HEK293 (cell line): Measurements from ENCODE around the gene PPM1N.

Experiments
- CTCF ChIA-PET: fragments of 350-600 bp; formaldehyde crosslinking; extraction: SDS; loops from one replicate; lab custom pipeline; 2021; ENCODE audit warnings: antibody characterized with exemption; lab: Yijun Ruan, JAX
- POLR2A ChIA-PET: fragments of 300-600 bp; formaldehyde crosslinking; extraction: SDS; loops from one replicate; lab custom pipeline; 2020; ENCODE audit warnings: antibody characterized with exemption, inconsistent platforms; lab: Yijun Ruan, JAX
- H3K27ac ChIP-seq: fragments of 200-500 bp; sonication (Bioruptor generic); 2 replicates; pipeline ENCODE4 v1.5.1; 2014; ENCODE audit warnings: low read depth, low read length, control low read depth, inconsistent platforms; ENCODE audit errors: extremely low read depth
- H3K36me3 ChIP-seq, 2 experiments: fragments of 200-500 bp in 1 of 2; sonication (Bioruptor generic) in 1 of 2; 1 replicate in 1 of 2; 2 replicates in 1 of 2; pipeline ENCODE4 v1.5.1; 2014 to 2017; ENCODE audit warnings: inconsistent platforms in 2 of 2, low read length in 2 of 2; ENCODE audit not compliant: control insufficient read depth in 2 of 2, insufficient read depth in 1 of 2
- H3K4me1 ChIP-seq: fragments of 200-500 bp; sonication (Bioruptor generic); 2 replicates; pipeline ENCODE4 v1.5.1; 2014; ENCODE audit warnings: mild to moderate bottlenecking, low read length, inconsistent platforms; ENCODE audit not compliant: control insufficient read depth, insufficient read depth
- H3K4me3 ChIP-seq: 2 replicates; pipeline ENCODE4 v1.5.1; 2011; ENCODE audit warnings: low read depth, mild to moderate bottlenecking, control low read depth, low read length, moderate library complexity
- H3K9me3 ChIP-seq: fragments of 200-500 bp; sonication (Bioruptor generic); 2 replicates; pipeline ENCODE4 v1.5.1; 2014; ENCODE audit warnings: low read depth, low read length, inconsistent platforms; ENCODE audit not compliant: control insufficient read depth, insufficient read depth
- EGR2 ChIP-seq: fragments of 450-650 bp; formaldehyde crosslinking; IDR thresholded peaks from 2 replicates; pipeline ENCODE4 v1.5.1; 2016; ENCODE audit warnings: low read depth, missing biosample characterization, missing genetic modification characterization
- ELK4 ChIP-seq: IDR thresholded peaks from 2 replicates; pipeline ENCODE4 v1.6.1; 2011; ENCODE audit warnings: mild to moderate bottlenecking, low read depth, low read length, borderline replicate concordance
- GFI1B ChIP-seq: fragments of 450-650 bp; formaldehyde crosslinking; IDR thresholded peaks from 2 replicates; pipeline ENCODE4 v1.5.1; 2016; ENCODE audit warnings: missing biosample characterization, missing genetic modification characterization
- HOXA7 ChIP-seq: sonication (generic); formaldehyde crosslinking; IDR thresholded peaks from 2 replicates; pipeline ENCODE4 v1.8.1; 2022; ENCODE audit warnings: missing genetic modification reagents, borderline replicate concordance
- HOXD13 ChIP-seq: sonication (generic); formaldehyde crosslinking; IDR thresholded peaks from 2 replicates; pipeline ENCODE4 v1.8.0; 2022; ENCODE audit warnings: missing genetic modification reagents, borderline replicate concordance
- KLF1 ChIP-seq: fragments of 450-650 bp; formaldehyde crosslinking; IDR thresholded peaks from 2 replicates; pipeline ENCODE4 v1.5.1; 2016; ENCODE audit warnings: missing biosample characterization, missing genetic modification characterization
- KLF7 ChIP-seq: fragments of 450-650 bp; formaldehyde crosslinking; IDR thresholded peaks from 2 replicates; pipeline ENCODE4 v1.5.1; 2016; ENCODE audit warnings: missing biosample characterization, missing genetic modification characterization, borderline replicate concordance
- KLF9 ChIP-seq: fragments of 450-650 bp; formaldehyde crosslinking; IDR thresholded peaks from 2 replicates; pipeline ENCODE4 v1.5.1; 2016; ENCODE audit warnings: missing biosample characterization, missing genetic modification characterization, low read depth
- MYNN ChIP-seq: fragments of 450-650 bp; formaldehyde crosslinking; IDR thresholded peaks from 2 replicates; pipeline ENCODE4 v1.5.1; 2016; ENCODE audit warnings: missing biosample characterization, missing genetic modification characterization, borderline replicate concordance
- PBX3 ChIP-seq: sonication (generic); formaldehyde crosslinking; IDR thresholded peaks from 2 replicates; pipeline ENCODE4 v1.8.1; 2022; ENCODE audit warnings: mild to moderate bottlenecking, moderate library complexity, missing genetic modification reagents
- SP3 ChIP-seq: fragments of 450-650 bp; formaldehyde crosslinking; IDR thresholded peaks from 2 replicates; pipeline ENCODE4 v1.5.1; 2016; ENCODE audit warnings: missing biosample characterization, missing genetic modification characterization
- SP7 ChIP-seq: fragments of 450-650 bp; formaldehyde crosslinking; IDR thresholded peaks from 2 replicates; pipeline ENCODE4 v1.5.1; 2016; ENCODE audit warnings: missing biosample characterization, missing genetic modification characterization
- ZBTB1 ChIP-seq: fragments of 450-650 bp; formaldehyde crosslinking; IDR thresholded peaks from 2 replicates; pipeline ENCODE4 v1.5.1; 2016; ENCODE audit warnings: missing biosample characterization, missing genetic modification characterization
- ZBTB20 ChIP-seq: fragments of 450-650 bp; formaldehyde crosslinking; IDR thresholded peaks from 2 replicates; pipeline ENCODE4 v1.5.1; 2016; ENCODE audit warnings: missing biosample characterization, missing genetic modification characterization
- ZBTB49 ChIP-seq: fragments of 450-650 bp; formaldehyde crosslinking; IDR thresholded peaks from 2 replicates; pipeline ENCODE4 v1.5.1; 2016; ENCODE audit warnings: missing biosample characterization, missing genetic modification characterization, low read depth
- ZNF146 ChIP-seq: fragments of 450-650 bp; formaldehyde crosslinking; IDR thresholded peaks from 2 replicates; pipeline ENCODE4 v1.5.1; 2016; ENCODE audit warnings: missing biosample characterization, missing genetic modification characterization
- ZNF148 ChIP-seq: fragments of 450-650 bp; formaldehyde crosslinking; IDR thresholded peaks from 2 replicates; pipeline ENCODE4 v1.5.0; 2017; ENCODE audit warnings: missing biosample characterization, missing genetic modification characterization, borderline replicate concordance
- ZNF24 ChIP-seq: fragments of 450-650 bp; formaldehyde crosslinking; IDR thresholded peaks from 2 replicates; pipeline ENCODE4 v1.5.1; 2016; ENCODE audit warnings: missing biosample characterization, missing genetic modification characterization
- ZNF292 ChIP-seq: fragments of 450-650 bp; formaldehyde crosslinking; IDR thresholded peaks from 2 replicates; pipeline ENCODE4 v1.5.1; 2016; ENCODE audit warnings: low read depth, missing biosample characterization, missing genetic modification characterization, borderline replicate concordance
- ZNF37A ChIP-seq: fragments of 450-650 bp; IDR thresholded peaks from 2 replicates; pipeline ENCODE4 v1.5.1; 2018; ENCODE audit warnings: missing biosample characterization, missing genetic modification characterization
- ZNF514 ChIP-seq: fragments of 450-650 bp; formaldehyde crosslinking; IDR thresholded peaks from 2 replicates; pipeline ENCODE4 v1.5.1; 2016; ENCODE audit warnings: missing biosample characterization, missing genetic modification characterization
- ZNF558 ChIP-seq: fragments of 450-650 bp; formaldehyde crosslinking; IDR thresholded peaks from 2 replicates; pipeline ENCODE4 v1.5.1; 2016; ENCODE audit warnings: missing biosample characterization, missing genetic modification characterization
- ZNF621 ChIP-seq: fragments of 450-650 bp; formaldehyde crosslinking; IDR thresholded peaks from 2 replicates; pipeline ENCODE4 v1.5.1; 2017; ENCODE audit warnings: missing biosample characterization, missing genetic modification characterization
- ZNF707 ChIP-seq: fragments of 450-650 bp; formaldehyde crosslinking; IDR thresholded peaks from 2 replicates; pipeline ENCODE4 v1.5.1; 2016; ENCODE audit warnings: missing biosample characterization, missing genetic modification characterization
- ZNF76 ChIP-seq: fragments of 450-650 bp; formaldehyde crosslinking; IDR thresholded peaks from 2 replicates; pipeline ENCODE4; 2016; ENCODE audit warnings: low read depth, missing biosample characterization, missing genetic modification characterization, borderline replicate concordance
- ZNF791 ChIP-seq: fragments of 450-650 bp; formaldehyde crosslinking; IDR thresholded peaks from 2 replicates; pipeline ENCODE4 v1.5.1; 2016; ENCODE audit warnings: missing biosample characterization, missing genetic modification characterization
- ZNF830 ChIP-seq: fragments of 450-650 bp; IDR thresholded peaks from 2 replicates; pipeline ENCODE4 v1.5.0; 2018; ENCODE audit warnings: missing biosample characterization, missing genetic modification characterization, low read depth, mild to moderate bottlenecking, moderate library complexity
- ZSCAN16 ChIP-seq: fragments of 450-650 bp; formaldehyde crosslinking; IDR thresholded peaks from 2 replicates; pipeline ENCODE4 v1.5.1; 2016; ENCODE audit warnings: missing biosample characterization, missing genetic modification characterization
- ZSCAN30 ChIP-seq: fragments of 450-650 bp; IDR thresholded peaks from 2 replicates; pipeline ENCODE4 v1.5.1; 2018; ENCODE audit warnings: missing biosample characterization, mild to moderate bottlenecking, missing genetic modification characterization, moderate library complexity
- ZSCAN5A ChIP-seq: fragments of 450-650 bp; formaldehyde crosslinking; IDR thresholded peaks from 2 replicates; pipeline ENCODE4 v1.5.1; 2016; ENCODE audit warnings: missing biosample characterization, missing genetic modification characterization

Gene PPM1N

GRCh38 chr19:45478454-45479238, 19.6 kb upstream of the PPM1N start:
- Histone ChIP-seq H3K9me3 (no peaks in the 10 kb centered on the region), H3K36me3 (no peaks in the 10 kb centered on the region), H3K4me1 (no peaks in the 10 kb centered on the region), H3K27ac (peak overlapping the region; percentile 98), H3K4me3 (peak overlapping the region; percentile 52)
- CTCF ChIA-PET, result interaction anchor here (0.6 to 8.5 kb wide), 56 partner anchors 9 to 1732 kb away, joined by 3 to 295 read pairs (median 4); partner anchors contain the start of genes FOSB, OPA3, PPP1R13L and RTN2
- POLR2A ChIA-PET, result interaction anchor here (0.6 to 3.3 kb wide), 19 partner anchors 9 to 214 kb away, joined by 3 to 41 read pairs (median 4); partner anchors contain the start of genes ERCC2, FOSB and QPCTL
- peak; percentile 98 for TF ChIP-seq ZNF76
- peak; percentile 73; the same call in 1 of the 2 replicates for TF ChIP-seq SP7 (tag by site-specific recombination)
- no peak for TF ChIP-seq ZNF146
- no peak for TF ChIP-seq HOXD13
- no peak for TF ChIP-seq ZSCAN5A
- TF ChIP-seq KLF7 (tag by site-specific recombination), result 0 out of 2 replicates have a peak, but pooled peaks have one; percentile 31
- TF ChIP-seq SP3, result peak; percentile 68
- TF ChIP-seq ZNF148 (tag by site-specific recombination), result no peak
- TF ChIP-seq KLF9, result no peak
- TF ChIP-seq ZSCAN30 (tag by site-specific recombination), result peak; percentile 78
- TF ChIP-seq ZNF707, result no peak
- peak; percentile 96 for TF ChIP-seq MYNN (tag by site-specific recombination)
- TF ChIP-seq ZBTB1, result no peak
- peak; percentile 37; the same call in 1 of the 2 replicates for TF ChIP-seq EGR2 (tag by site-specific recombination)
- TF ChIP-seq GFI1B (tag by site-specific recombination), result no peak
- TF ChIP-seq HOXA7, result no peak
- TF ChIP-seq KLF1 (tag by site-specific recombination), result peak; percentile 31; the same call in 1 of the 2 replicates
- TF ChIP-seq PBX3 (CRISPR knock-in tag), result no peak
- TF ChIP-seq ZNF37A, result no peak
- TF ChIP-seq ZSCAN16, result no peak
- no peak for TF ChIP-seq ELK4
- no peak for TF ChIP-seq ZNF292 (tag by site-specific recombination)
- no peak for TF ChIP-seq ZBTB20
- peak; percentile 56; the same call in 1 of the 2 replicates for TF ChIP-seq ZNF558 (tag by site-specific recombination)
- TF ChIP-seq ZBTB49, result no peak
- TF ChIP-seq ZNF24 (tag by site-specific recombination), result no peak; the same call in none of the 2 replicates
- no peak for TF ChIP-seq ZNF514
- no peak for TF ChIP-seq ZNF791 (tag by site-specific recombination)
- TF ChIP-seq ZNF621 (tag by site-specific recombination), result no peak
- TF ChIP-seq ZNF830, result no peak
